K562 (cell line): ENCODE measurements around the gene FTH1. TPM values are rescaled to one million over a fixed set of nuclear protein-coding genes. Genes with fewer than 3 reads are reported as not detected.

ENCODE experiments used
- ADNP ChIP-seq: fragments of 200-800 bp; sonication (Bioruptor generic); IDR thresholded peaks from 2 replicates; pipeline ENCODE4 v1.6.1; 2016; ENCODE audit warnings: missing genetic modification characterization, missing compliant biosample characterization
- BRF2 ChIP-seq: IDR thresholded peaks from 3 replicates; pipeline ENCODE4 v1.6.1; 2011; ENCODE audit warnings: borderline replicate concordance, mild to moderate bottlenecking; ENCODE audit not compliant: insufficient read length, insufficient read depth
- CTCF ChIP-seq, 3 experiments: IDR thresholded peaks in 2 of 3; conservative IDR thresholded peaks in 1 of 3; 2 replicates each; pipeline ENCODE4 v1.5.1; 2011 to 2012; ENCODE audit warnings: low read length in 3 of 3, mild to moderate bottlenecking in 3 of 3, control low read depth in 2 of 3, improper control_type of control experiment in 1 of 3, inconsistent platforms in 1 of 3, low read depth in 1 of 3, mixed read lengths in 1 of 3, moderate library complexity in 1 of 3; ENCODE audit not compliant: insufficient read depth in 2 of 3
- E2F8 ChIP-seq: fragments of 450-650 bp; IDR thresholded peaks from 2 replicates; pipeline ENCODE4 v1.7.1; 2018; ENCODE audit warnings: mild to moderate bottlenecking, low read depth; ENCODE audit not compliant: partially characterized antibody
- JUNB ChIP-seq: fragments of 450-650 bp; formaldehyde crosslinking; conservative IDR thresholded peaks from 2 replicates; pipeline ENCODE4 v1.4.0; 2020; ENCODE audit warnings: mild to moderate bottlenecking
- MITF ChIP-seq: IDR thresholded peaks from 2 replicates; pipeline ENCODE4 v1.6.1; 2014; ENCODE audit warnings: antibody characterized with exemption
- MYC ChIP-seq, 2 experiments: fragments of 250-450 bp in 1 of 2; sonication (Bioruptor Pico) in 1 of 2; IDR thresholded peaks; 2 replicates each; pipeline versions ENCODE4 v1.5.1 to v1.6.1; 2012 to 2021; ENCODE audit warnings: low read depth in 2 of 2, borderline replicate concordance in 1 of 2, improper control_type of control experiment in 1 of 2, low read length in 1 of 2, mild to moderate bottlenecking in 1 of 2, moderate library complexity in 1 of 2
- SIX5 ChIP-seq, 2 experiments: IDR thresholded peaks; 2 replicates each; pipeline ENCODE4 v1.6.1; 2011; ENCODE audit warnings: low read length in 2 of 2, borderline replicate concordance in 1 of 2, low read depth in 1 of 2, mild to moderate bottlenecking in 1 of 2, moderate library complexity in 1 of 2; ENCODE audit not compliant: insufficient read depth in 1 of 2
- ZKSCAN3 ChIP-seq: fragments of 250-450 bp; sonication (Bioruptor Pico); IDR thresholded peaks from 2 replicates; pipeline ENCODE4 v1.4.0; 2020
- ZNF174 ChIP-seq: fragments of 250-450 bp; sonication (Bioruptor Pico); IDR thresholded peaks from 2 replicates; pipeline ENCODE4 v1.4.0; 2020; ENCODE audit warnings: mild to moderate bottlenecking
- ZNF655 ChIP-seq: fragments of 250-450 bp; sonication (Bioruptor Pico); IDR thresholded peaks from 2 replicates; pipeline ENCODE4 v1.5.0; 2021
- ZNF77 ChIP-seq: fragments of 250-450 bp; sonication (Bioruptor Pico); IDR thresholded peaks from 2 replicates; pipeline ENCODE4 v1.5.0; 2020
- ZNF79 ChIP-seq: fragments of 250-450 bp; sonication (Bioruptor Pico); IDR thresholded peaks from 2 replicates; pipeline ENCODE4 v1.4.0; 2020; ENCODE audit warnings: low read depth, mild to moderate bottlenecking, moderate library complexity
- ZNF830 ChIP-seq: fragments of 250-450 bp; sonication (Bioruptor Pico); IDR thresholded peaks from 2 replicates; pipeline ENCODE4 v1.5.0; 2021; ENCODE audit warnings: mild to moderate bottlenecking
- polyA plus RNA-seq, 8 experiments: library from polyadenylated mRNA; depleted of rRNA in 4 of 8; stranded (reverse) in 5 of 8; unstranded in 3 of 8; fragments of >200 nt; fragmentation: Nextera tagmentation in 2 of 8; fragmentation: Illumina TruSeq in 1 of 8; extraction: Ambion mirVana in 2 of 8; extraction: Trizol in 1 of 8; gene quantifications; 2 replicates each; pipeline versions ENCODE4 v1.2.1 to v1.2.3, GENCODE V29; 2011 to 2014; ENCODE audit warnings: inconsistent platforms in 1 of 8, missing spikeins in 1 of 8
- total RNA-seq, 7 experiments: library from RNA; depleted of rRNA in 6 of 7; stranded (reverse); fragments of >200 nt in 6 of 7; fragmentation: Illumina TruSeq in 2 of 7; extraction: Trizol in 2 of 7; gene quantifications; 2 replicates each; pipeline versions ENCODE4 v1.2.1 to v1.2.3, GENCODE V29; 2011 to 2021; ENCODE audit warnings: low replicate concordance in 1 of 7

The FTH1 gene
- total and polyA plus RNA-seq, 9 of the 15 experiments (the other 6 are each of a cell fraction or from before 2014, with no cell fraction given) = 370 to 3,146 (median 802) TPM

GRCh38 chr11:61964058-61964665, 3.3 kb downstream of the FTH1 start (continued):
- TF ChIP-seq BRF2 (no peak), SIX5 (IDR thresholded peaks at IDR 0.05; ENCODE audit: borderline replicate concordance in 1 of 2, insufficient read depth in 1 of 2, low read depth in 1 of 2, low read length in 2 of 2) (no peak), ZNF655 (CRISPR knock-in tag) (peak; percentile 96), ADNP (tag) (no peak), ZNF174 (CRISPR knock-in tag) (no peak), MYC (IDR thresholded peaks at IDR 0.05; ENCODE audit: low read depth, low read length) (no peak), MYC (CRISPR knock-in tag; IDR thresholded peaks at IDR 0.05; ENCODE audit: borderline replicate concordance, low read depth) (peak; percentile 75; the same call in 1 of the 2 replicates), E2F8 (no peak), ZKSCAN3 (CRISPR knock-in tag) (no peak), ZNF79 (CRISPR knock-in tag) (no peak), MITF (no peak), CTCF (IDR thresholded peaks at IDR 0.05 in 2 of 3, conservative IDR thresholded peaks at IDR 0.05 in 1 of 3; ENCODE audit: insufficient read depth in 2 of 3, low read depth in 1 of 3, low read length in 3 of 3) (no peak), ZNF830 (CRISPR knock-in tag) (0 out of 2 replicates have a peak, but pooled peaks have one; percentile 3), JUNB (0 out of 2 replicates have a peak, but pooled peaks have one; percentile 3), ZNF77 (peak; percentile 91; the same call in 1 of the 2 replicates)
